GM10847 (cell line): ENCODE results near the gene CENPU.

Experiments
- POLR2A ChIP-seq: IDR thresholded peaks from 2 replicates; pipeline ENCODE4 v1.6.1; 2011; ENCODE audit not compliant: insufficient read length; ENCODE audit errors: extremely low read depth

Gene CENPU

GRCh38 chr4:184693056-184693455, 40.8 kb downstream of the CENPU start:
- no peak for TF ChIP-seq POLR2A

- no peak for TF ChIP-seq POLR2A
These were observed 44.2 kb downstream of the CENPU start for GRCh38 chr4:184689681-184690080.

GRCh38 chr4:184688447-184688846, 45.4 kb downstream of the CENPU start:
- TF ChIP-seq POLR2A: no peak

GRCh38 chr4:184688005-184688404, 45.9 kb downstream of the CENPU start:
- no peak for TF ChIP-seq POLR2A

- TF ChIP-seq POLR2A: no peak
These were observed 49.3 kb downstream of the CENPU start for GRCh38 chr4:184684491-184685189.

GRCh38 chr4:184681916-184682315, 52.0 kb downstream of the CENPU start:
- no peak for TF ChIP-seq POLR2A

- no peak for TF ChIP-seq POLR2A
These were observed 53.2 kb downstream of the CENPU start for GRCh38 chr4:184680698-184681097.

GRCh38 chr4:184675821-184676492, 57.9 kb downstream of the CENPU start:
- no peak for TF ChIP-seq POLR2A

- TF ChIP-seq POLR2A: no peak
These were observed 58.9 kb downstream of the CENPU start for GRCh38 chr4:184675018-184675417.

GRCh38 chr4:184674011-184674410, 59.9 kb downstream of the CENPU start:
- no peak for TF ChIP-seq POLR2A

- no peak for TF ChIP-seq POLR2A
These were observed 61.2 kb downstream of the CENPU start for GRCh38 chr4:184672741-184673140.

GRCh38 chr4:184671101-184671500, 62.8 kb downstream of the CENPU start:
- TF ChIP-seq POLR2A: no peak

GRCh38 chr4:184669251-184669650, 64.6 kb downstream of the CENPU start:
- no peak for TF ChIP-seq POLR2A

- no peak for TF ChIP-seq POLR2A
These were observed 65.3 kb downstream of the CENPU start for GRCh38 chr4:184668511-184669114.

GRCh38 chr4:184668096-184668495, 65.8 kb downstream of the CENPU start:
- TF ChIP-seq POLR2A: no peak

GRCh38 chr4:184666670-184667069, 67.2 kb downstream of the CENPU start:
- TF ChIP-seq POLR2A: no peak
